HG03060 (cell line): ENCODE data around the gene SAFB2.

Experiments used
- ATAC-seq: cut with Tn5 transposase; IDR thresholded peaks from one replicate; pipeline ENCODE4 v1.9.1; 2021; ENCODE audit warnings: low read depth, moderate number of reproducible peaks; ENCODE audit not compliant: unreplicated experiment

The SAFB2 gene

GRCh38 chr19:5553892-5554291, 68.7 kb downstream of the SAFB2 start:
- no peak for ATAC-seq

- no peak for ATAC-seq
Observed at GRCh38 chr19:5547881-5548280, 74.7 kb downstream of the SAFB2 start.

DNA sequence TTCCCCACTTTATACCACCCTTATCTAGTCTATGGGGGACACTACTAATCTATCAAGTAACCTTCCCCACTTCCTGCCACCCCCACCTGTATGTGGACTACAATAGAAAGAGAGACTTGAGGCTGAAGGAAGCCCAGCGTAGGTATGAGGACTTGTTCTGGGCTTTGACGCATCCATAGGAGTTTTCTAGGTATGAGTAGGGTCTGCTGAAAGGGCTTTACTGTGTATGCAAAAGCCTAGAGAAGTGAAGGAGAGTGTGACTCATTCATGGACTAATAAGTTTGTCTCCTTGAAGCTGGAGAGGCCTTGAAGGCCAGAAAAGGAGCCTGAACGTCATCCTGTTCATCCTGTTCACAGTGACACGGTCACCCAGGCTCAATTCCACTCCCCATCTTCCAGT, 76.6 kb downstream of the SAFB2 start:
- no peak for ATAC-seq

DNA sequence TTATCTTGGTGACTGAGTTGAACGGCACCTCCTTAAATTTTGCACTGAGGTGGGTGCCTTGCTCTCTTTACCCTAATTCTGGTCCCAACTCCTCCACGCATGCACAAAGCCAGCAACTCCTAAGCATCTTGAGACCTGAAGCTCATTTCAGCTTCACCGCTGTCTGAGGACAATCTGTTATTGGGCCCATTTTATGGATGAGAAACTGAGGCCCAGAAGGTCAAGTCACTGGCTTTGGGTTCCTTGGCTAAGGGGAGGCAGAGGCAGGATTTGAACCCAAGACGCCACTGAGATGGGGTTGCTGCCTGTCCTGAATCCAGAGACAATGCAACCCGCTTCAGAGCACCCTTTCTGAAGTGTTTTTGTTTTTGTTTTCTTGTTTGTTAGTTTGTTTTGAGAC, 77.5 kb downstream of the SAFB2 start:
- ATAC-seq, result no peak

DNA sequence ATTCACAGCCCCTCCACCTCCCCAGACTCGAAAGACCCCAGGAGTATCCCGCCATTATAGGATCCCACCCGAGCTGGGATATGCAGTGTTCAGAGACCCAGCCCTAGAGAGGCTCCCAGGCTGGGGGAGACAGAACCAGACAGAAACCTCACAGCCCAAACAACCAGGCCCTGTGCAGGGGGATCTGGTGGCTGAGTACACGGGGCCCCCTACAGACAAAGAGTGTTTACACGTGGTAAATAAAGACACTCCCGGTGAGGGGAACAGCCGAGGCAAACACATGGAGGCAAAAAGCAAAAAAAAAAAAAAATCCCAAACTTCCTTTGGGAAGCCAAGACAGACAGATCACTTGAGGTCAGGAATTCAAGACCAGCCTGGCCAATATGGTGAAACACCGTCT, 79.9 kb downstream of the SAFB2 start:
- ATAC-seq, result no peak

GRCh38 chr19:5541456-5541855, 81.1 kb downstream of the SAFB2 start:
- no peak for ATAC-seq

DNA sequence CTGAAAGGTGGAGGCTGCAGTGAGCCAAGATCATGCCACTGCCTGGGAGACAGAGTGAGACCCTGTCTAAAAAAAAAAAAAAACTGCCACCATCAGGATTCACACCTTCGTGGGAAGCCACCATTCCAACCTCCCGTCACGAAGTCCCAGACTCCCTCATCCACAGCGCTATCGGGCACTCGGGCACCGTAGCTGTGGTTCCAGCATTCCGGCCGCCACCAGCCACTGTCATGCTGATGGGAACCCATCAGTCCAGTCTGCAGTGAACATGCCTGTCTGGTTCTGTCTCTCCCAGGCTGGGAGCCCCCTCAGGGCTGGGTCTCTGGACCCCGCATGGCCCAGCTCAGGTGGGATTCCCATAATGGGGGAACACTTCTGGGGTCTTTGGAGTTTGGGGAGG, 82.4 kb downstream of the SAFB2 start:
- no peak for ATAC-seq

- ATAC-seq, result no peak
Observed at GRCh38 chr19:5537870-5538269, 84.7 kb downstream of the SAFB2 start.
